Measurements from ENCODE around the gene NTSR2. TPM values are rescaled to one million over a fixed set of nuclear protein-coding genes. Genes with fewer than 3 reads are reported as not detected.

The NTSR2 gene
- total and polyA plus RNA-seq, 10 of the 15 experiments (the other 5 are each of a cell fraction or from before 2014, with no cell fraction given) = not detected

DNA sequence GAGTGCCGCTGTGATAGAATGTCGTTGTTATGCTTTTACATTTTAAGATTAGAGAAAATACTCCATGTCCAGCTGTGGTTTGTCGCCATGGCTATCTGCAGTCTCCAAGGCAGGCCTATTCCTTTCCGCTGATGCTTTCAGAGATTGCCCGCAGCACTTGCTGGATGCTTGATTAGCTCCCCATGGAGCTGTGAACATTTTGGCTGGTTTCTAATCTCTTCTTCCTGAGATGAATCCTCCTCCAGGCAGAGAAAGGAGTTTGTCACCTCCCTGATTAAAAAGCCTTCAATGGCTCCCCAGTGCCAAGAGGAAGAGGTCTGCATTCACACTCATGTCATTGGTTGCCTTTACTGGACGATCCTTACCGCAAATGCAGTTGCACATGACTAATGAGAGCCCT is 43.8 kb upstream of the NTSR2 start:
- no peak overlapping the region for H3K27ac ChIP-seq (ENCODE audit: control insufficient read depth, insufficient read depth)
- ChIA-PET CTCF (interaction anchor here (0.7 kb wide), 1 partner anchor 21 kb away, joined by 3 read pairs; no protein-coding TSS in a partner anchor), RAD21 (ENCODE audit: unreplicated experiment) (no interaction called here), POLR2A (no interaction called here), SMC1A (ENCODE audit: uncharacterized antibody, unreplicated experiment) (no interaction called here)
- H3K9me3 ChIP-seq (replicated peaks; ENCODE audit: control insufficient read depth, insufficient read depth, low read length) = no peaks in the 10 kb centered on the region
- ATAC-seq = no peak
- H3K4me1 ChIP-seq (ENCODE audit: control insufficient read depth, insufficient read depth, low read length) = no peaks in the 10 kb centered on the region
- no peak for FAIRE-seq
- H4K20me1 ChIP-seq (ENCODE audit: control insufficient read depth, insufficient read depth) = no peaks in the 10 kb centered on the region
- H2AFZ ChIP-seq (ENCODE audit: control insufficient read depth, low read depth, low read length) = no peak overlapping the region
- H3K4me2 ChIP-seq (ENCODE audit: control insufficient read depth, insufficient read depth) = no peak overlapping the region
- DNase-seq (ENCODE audit: low read depth, low spot score) = no peak
- in situ Hi-C loops (cut with MboI) (no loop called here), intact Hi-C loops (cut with micrococcal nuclease; ENCODE audit: unreplicated experiment) (no loop called here)
- 60% methylated on average over 7 of the region's 7 CpGs for WGBS (ENCODE audit: insufficient coverage, insufficient replicate concordance, low lambda C conversion rate, missing lambda C conversion rate)
- no peak for TF ChIP-seq STAT1 (conservative IDR thresholded peaks at IDR 0.05)
- TF ChIP-seq BCL11A (IDR thresholded peaks at IDR 0.05; ENCODE audit: low read depth, low read length) = no peak
- TF ChIP-seq, protein P1, sequence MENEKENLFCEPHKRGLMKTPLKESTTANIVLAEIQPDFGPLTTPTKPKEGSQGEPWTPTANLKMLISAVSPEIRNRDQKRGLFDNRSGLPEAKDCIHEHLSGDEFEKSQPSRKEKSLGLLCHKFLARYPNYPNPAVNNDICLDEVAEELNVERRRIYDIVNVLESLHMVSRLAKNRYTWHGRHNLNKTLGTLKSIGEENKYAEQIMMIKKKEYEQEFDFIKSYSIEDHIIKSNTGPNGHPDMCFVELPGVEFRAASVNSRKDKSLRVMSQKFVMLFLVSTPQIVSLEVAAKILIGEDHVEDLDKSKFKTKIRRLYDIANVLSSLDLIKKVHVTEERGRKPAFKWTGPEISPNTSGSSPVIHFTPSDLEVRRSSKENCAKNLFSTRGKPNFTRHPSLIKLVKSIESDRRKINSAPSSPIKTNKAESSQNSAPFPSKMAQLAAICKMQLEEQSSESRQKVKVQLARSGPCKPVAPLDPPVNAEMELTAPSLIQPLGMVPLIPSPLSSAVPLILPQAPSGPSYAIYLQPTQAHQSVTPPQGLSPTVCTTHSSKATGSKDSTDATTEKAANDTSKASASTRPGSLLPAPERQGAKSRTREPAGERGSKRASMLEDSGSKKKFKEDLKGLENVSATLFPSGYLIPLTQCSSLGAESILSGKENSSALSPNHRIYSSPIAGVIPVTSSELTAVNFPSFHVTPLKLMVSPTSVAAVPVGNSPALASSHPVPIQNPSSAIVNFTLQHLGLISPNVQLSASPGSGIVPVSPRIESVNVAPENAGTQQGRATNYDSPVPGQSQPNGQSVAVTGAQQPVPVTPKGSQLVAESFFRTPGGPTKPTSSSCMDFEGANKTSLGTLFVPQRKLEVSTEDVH (IDR thresholded peaks at IDR 0.05; ENCODE audit: low read depth, partially characterized antibody) = no peak
- no peak for TF ChIP-seq RAD51 (IDR thresholded peaks at IDR 0.05)
- TF ChIP-seq KLF5 (IDR thresholded peaks at IDR 0.05; ENCODE audit: partially characterized antibody) = no peak
- no peak for TF ChIP-seq CHD4 (IDR thresholded peaks at IDR 0.05)
- no peak for TF ChIP-seq RBBP5 (conservative IDR thresholded peaks at IDR 0.05)
- TF ChIP-seq FOXM1 (IDR thresholded peaks at IDR 0.05; ENCODE audit: low read depth, low read length) = no peak
- TF ChIP-seq EP300 (IDR thresholded peaks at IDR 0.05; ENCODE audit: borderline replicate concordance in 1 of 2, control insufficient read depth in 1 of 2, low read depth in 2 of 2, low read length in 2 of 2) = no peak
- no peak for TF ChIP-seq GABPA (IDR thresholded peaks at IDR 0.05; ENCODE audit: low read depth)
- TF ChIP-seq TARDBP (IDR thresholded peaks at IDR 0.05; ENCODE audit: borderline replicate concordance) = no peak
- no peak for TF ChIP-seq RUNX3 (IDR thresholded peaks at IDR 0.05; ENCODE audit: low read length)
- TF ChIP-seq GATAD2B (conservative IDR thresholded peaks at IDR 0.05; ENCODE audit: low read depth) = no peak
- no peak for TF ChIP-seq CREB1 (IDR thresholded peaks at IDR 0.05; ENCODE audit: low read depth)
- no peak for TF ChIP-seq ESRRA (IDR thresholded peaks at IDR 0.05; ENCODE audit: low read length)
- TF ChIP-seq, protein P2, sequence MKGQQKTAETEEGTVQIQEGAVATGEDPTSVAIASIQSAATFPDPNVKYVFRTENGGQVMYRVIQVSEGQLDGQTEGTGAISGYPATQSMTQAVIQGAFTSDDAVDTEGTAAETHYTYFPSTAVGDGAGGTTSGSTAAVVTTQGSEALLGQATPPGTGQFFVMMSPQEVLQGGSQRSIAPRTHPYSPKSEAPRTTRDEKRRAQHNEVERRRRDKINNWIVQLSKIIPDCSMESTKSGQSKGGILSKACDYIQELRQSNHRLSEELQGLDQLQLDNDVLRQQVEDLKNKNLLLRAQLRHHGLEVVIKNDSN (IDR thresholded peaks at IDR 0.05; ENCODE audit: borderline replicate concordance, extremely low read length, insufficient read depth, low read depth, low read length) = no peak
- TF ChIP-seq HDGF (IDR thresholded peaks at IDR 0.05) = no peak
- no peak for TF ChIP-seq CBX3 (IDR thresholded peaks at IDR 0.05; ENCODE audit: borderline replicate concordance, low read depth)
- peaks cover 2 to 8% of the 10 kb centered on the region in 2 experiments; a peak in 2 of 4 replicates for H3K27me3 ChIP-seq (replicated peaks in 1 of 2; ENCODE audit: control insufficient read depth in 2 of 2, insufficient read depth in 2 of 2, low read length in 1 of 2)
- BruUV-seq (replicated peaks) = no TSS peak
- H3K9ac ChIP-seq (ENCODE audit: control insufficient read depth, insufficient read depth, low read length) = no peak overlapping the region
- no peaks in the 10 kb centered on the region for H3K79me2 ChIP-seq (ENCODE audit: control insufficient read depth, insufficient read depth, low read length)
- H3K4me3 ChIP-seq = no peak overlapping the region
- no peaks in the 10 kb centered on the region for H3K36me3 ChIP-seq (ENCODE audit: control insufficient read depth in 2 of 2, insufficient read depth in 2 of 2, low read length in 1 of 2)
